Right lung (tissue), 5 donors: ENCODE measurements around the gene TDRD6. TPM values are rescaled to one million over a fixed set of nuclear protein-coding genes. Genes with fewer than 3 reads are reported as not detected.

Experiments
- DNase-seq, 2 donors: peaks; one replicate each; pipeline ENCODE4 v3.0.0-alpha.2; 2013
- polyA plus RNA-seq, 5 donors: library from polyadenylated mRNA; unstranded; fragments of 120-200 nt; gene quantifications; one replicate each; pipeline versions ENCODE4 v1.2.1 to v1.2.3, GENCODE V29; 2013; ENCODE audit warnings: inconsistent platforms in 1 of 5, low replicate concordance in 1 of 5; ENCODE audit not compliant: insufficient read length in 5 of 5, insufficient read depth in 1 of 5

Gene TDRD6
- polyA plus RNA-seq, 5 donors: 1.3 to 2.6 (median 2.4) TPM

DNA sequence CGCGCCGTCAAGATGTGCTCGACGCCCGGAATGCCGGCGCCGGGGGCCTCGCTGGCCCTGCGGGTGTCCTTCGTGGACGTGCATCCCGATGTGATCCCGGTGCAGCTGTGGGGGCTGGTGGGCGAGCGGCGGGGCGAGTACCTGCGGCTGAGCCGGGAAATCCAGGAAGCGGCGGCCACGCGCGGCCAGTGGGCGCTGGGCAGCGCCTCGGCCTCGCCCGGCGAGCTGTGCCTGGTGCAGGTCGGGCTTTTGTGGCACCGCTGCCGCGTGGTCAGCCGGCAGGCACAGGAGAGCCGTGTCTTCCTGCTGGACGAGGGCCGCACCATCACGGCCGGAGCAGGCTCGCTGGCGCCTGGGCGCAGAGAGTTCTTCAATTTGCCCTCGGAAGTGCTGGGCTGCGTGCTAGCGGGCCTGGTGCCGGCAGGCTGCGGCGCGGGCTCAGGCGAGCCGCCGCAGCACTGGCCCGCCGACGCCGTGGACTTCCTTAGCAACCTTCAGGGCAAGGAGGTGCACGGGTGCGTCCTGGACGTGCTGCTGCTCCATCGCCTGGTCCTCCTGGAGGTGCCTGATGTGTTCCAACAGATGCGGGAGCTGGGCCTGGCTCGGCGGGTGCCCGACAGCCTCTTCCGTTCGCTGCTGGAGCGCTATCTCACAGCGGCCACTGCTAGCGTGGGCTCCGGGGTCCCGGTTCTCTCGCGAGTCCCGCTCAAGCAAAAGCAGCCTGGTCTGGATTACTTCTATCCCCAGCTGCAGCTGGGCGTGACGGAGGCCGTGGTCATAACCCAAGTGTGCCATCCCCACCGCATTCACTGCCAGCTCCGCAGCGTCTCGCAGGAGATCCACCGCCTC, 656 bp downstream of the TDRD6 start:
- DNase-seq: no peak

DNA sequence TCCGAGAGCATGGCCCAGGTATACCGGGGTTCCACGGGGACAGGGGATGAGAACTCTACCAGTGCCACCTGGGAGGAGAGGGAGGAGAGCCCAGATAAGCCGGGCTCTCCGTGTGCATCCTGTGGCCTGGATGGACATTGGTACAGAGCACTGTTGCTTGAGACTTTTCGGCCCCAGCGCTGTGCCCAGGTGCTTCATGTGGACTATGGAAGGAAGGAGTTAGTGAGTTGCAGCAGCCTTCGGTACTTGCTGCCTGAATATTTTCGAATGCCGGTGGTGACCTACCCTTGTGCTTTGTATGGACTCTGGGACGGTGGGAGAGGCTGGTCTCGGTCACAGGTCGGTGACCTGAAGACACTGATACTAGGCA, 1.3 kb downstream of the TDRD6 start:
- DNase-seq: no peak

GRCh38 chr6:46689657-46690056, 2.0 kb downstream of the TDRD6 start:
- no peak for DNase-seq

DNA sequence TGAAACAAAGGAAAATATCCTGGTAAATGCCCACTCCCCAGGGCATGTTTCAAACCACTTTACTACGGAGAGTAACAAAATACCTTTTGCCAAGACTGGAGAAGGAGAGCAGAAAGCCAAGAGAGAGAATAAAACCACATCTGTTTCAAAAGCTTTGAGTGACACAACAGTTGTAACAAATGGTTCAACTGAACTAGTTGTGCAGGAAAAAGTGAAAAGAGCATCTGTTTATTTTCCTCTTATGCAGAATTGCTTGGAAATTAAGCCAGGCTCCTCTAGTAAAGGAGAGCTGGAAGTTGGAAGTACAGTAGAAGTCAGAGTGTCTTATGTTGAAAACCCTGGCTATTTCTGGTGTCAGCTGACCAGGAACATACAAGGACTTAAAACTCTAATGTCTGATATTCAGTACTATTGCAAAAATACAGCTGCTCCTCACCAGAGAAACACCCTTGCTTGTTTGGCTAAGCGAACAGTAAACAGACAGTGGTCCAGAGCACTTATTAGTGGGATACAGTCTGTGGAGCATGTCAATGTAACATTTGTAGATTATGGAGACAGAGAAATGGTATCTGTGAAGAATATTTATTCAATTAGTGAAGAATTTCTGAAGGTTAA, 2.6 kb downstream of the TDRD6 start:
- peak; percentile 56 to 69 for DNase-seq

DNA sequence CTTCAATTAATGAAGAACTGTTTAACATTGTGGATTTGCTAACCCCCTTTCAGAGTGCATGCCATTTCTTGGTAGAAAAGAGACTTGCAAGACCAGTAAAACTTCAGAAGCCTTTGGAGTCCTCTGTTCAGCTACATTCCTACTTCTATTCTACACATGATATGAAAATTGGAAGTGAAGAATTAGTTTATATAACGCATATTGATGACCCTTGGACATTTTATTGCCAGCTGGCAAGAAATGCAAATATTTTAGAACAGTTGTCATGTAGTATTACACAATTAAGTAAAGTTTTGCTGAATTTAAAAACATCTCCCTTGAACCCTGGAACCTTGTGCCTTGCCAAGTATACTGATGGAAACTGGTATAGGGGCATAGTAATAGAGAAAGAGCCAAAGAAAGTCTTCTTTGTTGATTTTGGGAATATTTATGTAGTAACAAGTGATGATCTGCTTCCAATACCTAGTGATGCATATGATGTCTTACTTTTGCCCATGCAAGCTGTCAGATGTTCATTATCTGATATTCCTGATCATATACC, 3.3 kb downstream of the TDRD6 start:
- DNase-seq: peak; percentile 21 to 25

DNA sequence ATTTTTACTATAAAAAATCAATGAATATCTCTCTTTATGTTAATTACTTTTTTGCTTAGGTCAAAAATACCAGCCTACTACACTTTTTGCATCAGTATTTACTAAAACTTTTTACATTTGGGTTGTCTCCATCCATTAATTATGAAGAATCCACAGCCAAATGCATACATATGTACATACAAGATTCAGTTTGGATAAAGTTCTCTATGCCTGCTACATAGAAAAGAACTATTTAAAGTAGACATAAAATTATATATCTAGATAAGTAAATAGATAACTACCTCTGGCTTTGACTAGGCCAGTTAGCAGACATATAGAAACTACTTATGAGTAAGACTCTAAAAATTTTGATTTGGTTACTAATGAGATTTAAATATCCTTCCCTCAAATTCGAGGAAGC, 12.3 kb downstream of the TDRD6 start:
- DNase-seq: no peak

- DNase-seq: peak in 1 of 2 donors; percentile 9
Observed at GRCh38 chr6:46704562-46704961, 16.9 kb downstream of the TDRD6 start.

DNA sequence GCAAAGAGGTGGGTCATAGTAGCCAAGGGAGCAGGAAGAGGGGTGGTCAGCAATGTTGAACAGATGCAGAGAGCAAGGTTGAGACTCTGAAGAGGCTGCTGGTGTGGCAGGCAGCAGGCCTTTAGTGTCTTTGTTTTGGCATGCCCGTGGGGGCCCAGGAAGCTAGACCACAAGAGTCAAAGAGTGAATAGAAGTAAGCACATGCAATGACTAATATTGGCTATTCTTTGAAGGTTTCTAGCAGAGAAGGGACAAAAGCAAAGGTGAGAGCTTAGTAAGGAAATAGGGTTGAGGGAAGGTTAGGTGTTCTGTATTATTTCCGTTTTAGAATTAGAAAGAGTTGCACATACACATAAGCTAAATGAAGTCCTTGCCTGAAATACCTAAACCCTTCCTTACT, 18.8 kb downstream of the TDRD6 start:
- DNase-seq: no peak

DNA sequence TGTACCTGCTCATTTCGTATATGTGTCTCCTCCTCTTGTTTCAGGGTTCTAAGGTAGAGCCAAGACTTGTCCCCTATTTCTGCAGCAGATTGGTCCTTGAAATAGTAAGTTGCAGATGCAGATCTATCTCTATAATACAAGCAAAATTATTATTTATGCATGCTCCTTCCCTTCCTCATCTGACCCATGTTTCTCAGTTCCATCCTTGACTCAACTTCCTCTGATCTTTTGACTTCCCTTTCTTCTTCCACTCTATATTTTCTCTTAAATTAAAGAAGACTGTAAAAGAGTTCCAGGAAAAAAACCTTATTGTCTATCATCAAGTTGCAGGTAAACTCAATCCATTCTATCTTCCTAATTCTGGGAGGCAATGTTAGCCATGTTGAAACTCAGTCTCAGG, 23.8 kb downstream of the TDRD6 start:
- no peak for DNase-seq

DNA sequence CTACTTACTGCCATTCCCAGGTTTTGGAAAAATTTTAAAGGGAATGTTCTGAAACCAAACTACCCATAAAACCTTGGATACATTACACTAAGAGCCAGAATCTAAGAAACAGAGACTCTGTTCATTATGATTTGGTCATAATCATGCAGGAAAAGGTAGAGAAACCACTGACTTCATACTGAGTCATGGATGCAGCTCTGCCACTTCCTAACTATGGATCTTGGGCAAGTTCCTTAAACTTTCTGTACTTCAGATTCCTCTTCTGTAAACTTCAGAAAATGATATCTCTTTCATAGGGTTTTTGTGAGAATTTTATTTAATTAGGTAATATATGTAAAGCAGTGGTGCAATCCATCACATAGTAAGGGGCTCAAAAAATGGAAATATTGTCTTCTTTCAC, 27.5 kb downstream of the TDRD6 start:
- DNase-seq: no peak

DNA sequence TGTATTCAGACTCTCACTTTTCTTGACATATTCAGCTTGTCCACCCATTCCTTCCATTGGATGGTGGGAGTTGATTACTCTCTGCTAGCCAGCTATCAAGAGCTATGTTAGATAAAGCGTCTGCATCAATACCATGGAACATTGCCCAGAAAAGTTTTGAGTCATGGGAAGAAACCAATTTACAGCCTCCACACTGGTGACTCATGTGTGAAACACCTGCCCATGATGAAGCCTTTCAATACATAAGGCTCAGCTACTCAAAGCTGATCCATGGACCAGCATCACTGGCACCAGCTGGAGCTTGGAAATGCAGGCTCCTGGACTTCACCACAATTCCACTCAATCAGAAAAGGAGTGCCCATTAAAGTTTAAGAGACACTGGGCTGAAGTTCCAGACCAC, 31.4 kb downstream of the TDRD6 start:
- DNase-seq: no peak

DNA sequence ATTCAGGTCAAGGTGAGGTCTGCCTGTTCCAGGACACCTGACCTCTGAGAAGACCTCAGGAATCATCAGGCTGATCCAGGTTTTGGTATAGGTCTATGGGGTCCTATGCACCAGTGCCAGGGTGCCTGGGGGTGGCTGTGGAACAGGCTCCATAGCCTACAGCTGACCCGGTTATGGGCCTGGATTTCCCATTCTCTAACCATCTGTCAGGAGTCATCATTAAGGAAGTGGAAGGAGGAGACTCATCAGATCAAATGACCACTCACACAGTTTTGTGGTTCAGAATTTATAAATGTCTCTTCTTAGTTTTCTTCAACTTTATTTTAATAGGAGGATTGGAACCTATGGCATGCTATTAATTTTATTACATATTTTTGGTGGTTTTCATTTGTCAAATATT, 32.7 kb downstream of the TDRD6 start:
- no peak for DNase-seq

GRCh38 chr6:46729787-46730326, 42.2 kb downstream of the TDRD6 start:
- DNase-seq: no peak

DNA sequence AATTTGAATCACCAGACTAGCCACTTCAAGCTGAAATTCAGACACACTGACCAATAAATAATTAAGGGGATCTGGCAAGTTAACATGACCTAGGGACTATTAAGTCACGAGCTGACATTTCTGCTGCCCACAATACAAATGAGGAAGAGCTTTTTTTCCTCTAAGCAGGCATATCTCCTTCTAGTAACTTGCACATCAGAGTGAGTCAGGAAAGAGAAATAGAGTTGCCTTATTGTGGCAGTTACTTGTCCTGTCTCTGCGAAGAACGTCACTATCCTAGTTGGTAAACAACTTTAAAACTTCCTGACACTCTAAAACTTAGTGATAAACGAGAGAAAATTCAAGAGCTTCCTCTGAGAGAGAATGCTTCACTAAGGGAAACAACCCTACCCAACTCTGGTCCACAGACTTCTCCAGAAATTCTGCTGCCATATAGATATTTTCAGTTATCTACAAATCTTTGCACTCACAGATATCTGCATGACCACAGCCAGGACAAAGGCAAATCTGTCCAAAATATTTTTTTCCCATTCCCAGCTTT, 43.3 kb downstream of the TDRD6 start:
- DNase-seq: no peak

- DNase-seq: no peak
Observed at GRCh38 chr6:46733341-46733801, 45.7 kb downstream of the TDRD6 start.

DNA sequence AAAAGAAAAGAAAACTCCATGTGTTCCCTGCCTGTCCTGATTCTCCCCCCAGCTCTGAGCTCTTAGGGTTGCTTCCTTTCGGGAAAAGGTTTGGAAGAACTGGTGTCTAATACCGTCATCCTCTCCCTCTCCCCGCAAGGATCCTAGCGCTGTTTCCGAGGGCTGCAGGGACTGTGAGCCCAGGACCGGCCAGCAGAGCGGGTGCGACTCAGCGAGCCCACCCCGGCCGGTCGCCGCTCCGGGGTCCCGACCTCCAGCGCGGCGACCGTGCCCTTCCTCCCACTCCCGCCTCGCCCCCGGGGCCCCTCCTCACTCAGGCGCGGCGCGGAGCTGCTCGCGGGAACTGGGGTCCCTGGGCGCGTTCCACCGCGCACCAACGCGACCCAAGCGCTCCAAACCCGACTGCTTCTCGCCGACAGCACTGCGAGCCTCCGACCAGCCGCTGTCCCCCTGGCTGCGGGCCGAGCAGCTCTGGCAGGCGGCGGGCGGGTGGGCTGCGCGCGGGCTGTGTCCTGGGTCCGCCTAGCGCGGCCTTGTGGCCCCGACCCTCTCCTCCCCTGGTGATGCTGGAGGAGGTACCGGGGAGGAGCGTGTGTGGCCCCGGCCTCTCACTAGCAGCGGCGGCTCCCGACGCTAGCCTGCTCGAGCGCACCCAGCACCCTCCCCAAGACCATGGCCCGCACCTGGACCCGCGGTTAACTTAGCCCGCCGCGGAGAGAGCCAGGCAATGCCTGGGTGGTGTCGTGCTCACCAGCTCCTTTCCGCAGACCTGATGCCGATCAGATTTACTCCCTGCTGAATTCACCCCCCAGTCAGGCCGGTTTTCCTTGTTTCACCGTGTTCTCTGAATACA, 47.4 kb downstream of the TDRD6 start, which contains the start of gene PLA2G7:
PLA2G7 (minus strand) TSS at position 509 of the 853 bp plus-strand sequence. CDS start 12,484 bp downstream, outside the sequence.
- DNase-seq: peak; percentile 36 to 57

- no peak for DNase-seq
Observed at GRCh38 chr6:46735720-46736031, 48.0 kb downstream of the TDRD6 start.

GRCh38 chr6:46736906-46737305, 49.2 kb downstream of the TDRD6 start:
- no peak for DNase-seq

GRCh38 chr6:46741482-46741881, 53.8 kb downstream of the TDRD6 start:
- DNase-seq: no peak

DNA sequence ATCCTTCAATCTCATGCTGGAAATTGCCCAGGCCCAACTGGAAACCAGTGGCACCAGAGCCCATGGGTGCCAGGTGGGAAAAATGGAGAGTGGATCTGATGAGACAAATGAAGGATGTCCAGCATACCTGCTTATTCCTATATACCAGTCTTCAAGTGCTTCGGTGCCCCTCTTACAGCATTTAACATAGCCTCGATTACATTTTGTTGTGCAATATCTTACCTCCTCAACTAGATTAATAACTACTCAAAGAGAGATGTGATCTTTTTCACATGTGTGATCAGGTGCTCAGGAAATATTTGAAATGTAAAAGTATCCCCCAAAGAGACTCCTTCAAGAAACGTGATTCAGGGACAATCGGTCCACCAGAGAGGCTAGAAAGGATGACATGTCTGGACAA, 54.2 kb downstream of the TDRD6 start:
- DNase-seq: no peak

DNA sequence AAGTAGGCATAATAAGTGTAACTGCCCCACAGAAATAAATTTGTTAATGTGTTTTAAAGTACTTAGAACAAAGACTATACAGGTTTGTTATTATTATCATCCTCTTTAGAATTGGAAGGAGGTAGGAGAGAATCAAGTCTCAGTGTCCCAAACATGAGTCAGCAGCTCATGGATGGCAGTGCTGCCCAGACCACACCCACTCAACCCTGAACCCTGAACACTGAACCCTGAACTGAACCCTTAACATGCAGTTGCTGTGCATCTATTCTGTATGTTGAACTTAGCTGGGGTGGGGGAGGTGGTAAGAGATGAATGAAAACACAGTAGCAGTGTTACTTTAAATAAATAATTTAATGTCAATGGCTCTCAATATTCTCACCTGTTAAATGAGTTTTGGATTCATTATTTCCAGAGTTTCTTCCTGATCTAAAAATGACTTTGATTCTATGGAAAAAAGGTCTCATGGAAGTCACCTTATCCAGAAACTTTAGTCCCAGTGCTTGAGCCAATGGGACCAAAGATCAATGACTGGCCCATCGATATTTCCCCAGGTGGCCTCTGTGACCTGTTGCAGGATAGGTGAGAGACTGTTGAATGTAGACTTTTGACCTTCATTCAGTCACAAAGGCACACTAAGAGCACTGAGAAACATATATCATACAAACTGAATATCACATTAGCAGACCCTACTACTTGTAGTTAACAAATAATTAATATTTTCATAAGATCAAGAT, 55.9 kb downstream of the TDRD6 start:
- DNase-seq: no peak
